HepG2 (cell line): Measurements from ENCODE around the gene GFOD1. TPM values are rescaled to one million over a fixed set of nuclear protein-coding genes. Genes with fewer than 3 reads are reported as not detected.

ENCODE experiments used
- CEBPZ ChIP-seq: IDR thresholded peaks from 2 replicates; pipeline ENCODE4 v1.6.1; 2012; ENCODE audit warnings: low read length, improper control_type of control experiment
- PCBP2 ChIP-seq: fragments of 200-400 bp; formaldehyde crosslinking; optimal IDR thresholded peaks from 2 replicates; pipeline ENCODE3; 2018; ENCODE audit warnings: low read length, low read depth; ENCODE audit not compliant: poor library complexity, severe bottlenecking
- ZNF160 ChIP-seq: sonication (generic); formaldehyde crosslinking; IDR thresholded peaks from 2 replicates; pipeline ENCODE4 v1.8.0; 2022; ENCODE audit warnings: mild to moderate bottlenecking, inconsistent platforms, missing genetic modification reagents
- polyA plus RNA-seq, 8 experiments: library from polyadenylated mRNA; depleted of rRNA in 3 of 8; stranded (reverse) in 7 of 8; unstranded in 1 of 8; fragments of >200 nt; fragmentation: Illumina TruSeq in 4 of 8; extraction: Trizol in 4 of 8; gene quantifications; 2 replicates each; pipeline versions ENCODE4 v1.2.1 to v1.2.3, GENCODE V29; 2011 to 2016; ENCODE audit warnings: low read depth in 4 of 8, missing spikeins in 1 of 8, mixed read lengths in 1 of 8; ENCODE audit not compliant: insufficient read depth in 1 of 8
- total RNA-seq, 5 experiments: library from RNA; depleted of rRNA; stranded (reverse); fragments of >200 nt; fragmentation: Illumina TruSeq; extraction: Trizol; gene quantifications; 2 replicates each; pipeline ENCODE4 v1.2.3, GENCODE V29; 2016; ENCODE audit warnings: low read depth in 1 of 5
- TF ChIP-seq, protein P1 (sequence below): sonication (generic); formaldehyde crosslinking; IDR thresholded peaks from 2 replicates; pipeline ENCODE4 v1.4.0; 2020; ENCODE audit warnings: missing genetic modification reagents, borderline replicate concordance
- TF ChIP-seq, protein P2 (sequence below): sonication (generic); formaldehyde crosslinking; conservative IDR thresholded peaks from 2 replicates; pipeline ENCODE4 v1.8.0; 2022; ENCODE audit warnings: mild to moderate bottlenecking, moderate library complexity, missing genetic modification reagents

The GFOD1 gene
- total and polyA plus RNA-seq, 2 of the 13 experiments (the other 11 are each of a cell fraction or from before 2014, with no cell fraction given) = 1.9 to 6.4 TPM

DNA sequence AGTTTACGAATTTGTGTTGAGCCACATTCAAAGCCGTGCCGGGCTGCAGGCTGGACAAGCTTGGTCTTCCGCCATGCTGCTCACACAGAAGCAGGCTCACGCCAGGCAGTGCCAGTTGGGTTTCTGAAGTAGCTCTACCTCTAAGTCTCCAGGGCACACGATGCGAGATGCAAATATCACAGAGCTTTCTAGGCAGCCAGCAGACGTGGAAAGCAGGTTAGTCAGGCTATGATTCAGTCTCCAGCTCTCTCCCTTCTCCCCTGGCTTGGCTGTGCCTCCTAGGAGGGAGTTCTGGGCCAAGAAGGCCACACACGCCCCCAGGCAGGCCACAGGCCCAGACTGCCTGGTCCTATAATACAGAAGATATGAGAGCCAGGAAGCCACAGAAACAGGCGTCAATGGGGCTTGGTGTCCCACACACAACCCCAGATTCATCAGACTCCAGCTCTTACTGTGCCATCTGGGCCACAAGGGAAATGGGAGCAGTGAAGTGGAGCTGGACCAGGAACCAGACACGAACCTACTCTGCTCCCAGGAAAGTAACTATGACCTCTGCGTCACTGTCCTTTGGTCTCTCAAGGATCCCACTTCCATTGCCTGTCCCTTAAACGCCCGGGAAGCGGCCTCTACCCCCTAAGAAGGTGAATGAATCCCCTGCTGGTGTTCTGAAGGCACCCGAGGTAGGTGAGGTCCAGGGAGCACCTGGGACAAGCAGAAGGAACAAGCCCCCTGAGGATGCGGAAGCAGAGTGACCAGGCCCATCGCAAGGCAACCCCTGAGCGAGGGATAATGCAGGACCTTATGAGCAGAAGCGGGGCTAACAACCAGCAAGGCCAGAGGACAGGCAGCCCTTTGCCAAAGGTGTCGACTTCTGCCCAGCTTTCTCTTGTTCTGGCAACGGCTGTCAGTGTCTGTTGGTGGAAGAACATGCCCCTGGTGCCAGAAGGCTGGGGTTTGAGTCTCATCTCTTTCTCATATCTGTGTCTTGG lies 61.2 kb downstream of the GFOD1 start (continued):
- TF ChIP-seq, protein P1, sequence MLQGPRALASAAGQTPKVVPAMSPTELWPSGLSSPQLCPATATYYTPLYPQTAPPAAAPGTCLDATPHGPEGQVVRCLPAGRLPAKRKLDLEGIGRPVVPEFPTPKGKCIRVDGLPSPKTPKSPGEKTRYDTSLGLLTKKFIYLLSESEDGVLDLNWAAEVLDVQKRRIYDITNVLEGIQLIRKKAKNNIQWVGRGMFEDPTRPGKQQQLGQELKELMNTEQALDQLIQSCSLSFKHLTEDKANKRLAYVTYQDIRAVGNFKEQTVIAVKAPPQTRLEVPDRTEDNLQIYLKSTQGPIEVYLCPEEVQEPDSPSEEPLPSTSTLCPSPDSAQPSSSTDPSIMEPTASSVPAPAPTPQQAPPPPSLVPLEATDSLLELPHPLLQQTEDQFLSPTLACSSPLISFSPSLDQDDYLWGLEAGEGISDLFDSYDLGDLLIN = no peak
- TF ChIP-seq ZNF160 (no peak), PCBP2 (no peak), CEBPZ (no peak)
- TF ChIP-seq, protein P2, sequence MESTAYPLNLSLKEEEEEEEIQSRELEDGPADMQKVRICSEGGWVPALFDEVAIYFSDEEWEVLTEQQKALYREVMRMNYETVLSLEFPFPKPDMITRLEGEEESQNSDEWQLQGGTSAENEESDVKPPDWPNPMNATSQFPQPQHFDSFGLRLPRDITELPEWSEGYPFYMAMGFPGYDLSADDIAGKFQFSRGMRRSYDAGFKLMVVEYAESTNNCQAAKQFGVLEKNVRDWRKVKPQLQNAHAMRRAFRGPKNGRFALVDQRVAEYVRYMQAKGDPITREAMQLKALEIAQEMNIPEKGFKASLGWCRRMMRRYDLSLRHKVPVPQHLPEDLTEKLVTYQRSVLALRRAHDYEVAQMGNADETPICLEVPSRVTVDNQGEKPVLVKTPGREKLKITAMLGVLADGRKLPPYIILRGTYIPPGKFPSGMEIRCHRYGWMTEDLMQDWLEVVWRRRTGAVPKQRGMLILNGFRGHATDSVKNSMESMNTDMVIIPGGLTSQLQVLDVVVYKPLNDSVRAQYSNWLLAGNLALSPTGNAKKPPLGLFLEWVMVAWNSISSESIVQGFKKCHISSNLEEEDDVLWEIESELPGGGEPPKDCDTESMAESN = no peak
